ENCODE data around the gene GAL3ST2.

The GAL3ST2 gene

GRCh38 chr2:241848761-241849615 is 72.4 kb downstream of the GAL3ST2 start:
- DNase-seq = no peak

- no peak for DNase-seq
Measured at GRCh38 chr2:241849616-241850543, 73.3 kb downstream of the GAL3ST2 start.

GRCh38 chr2:241850544-241851324 is 74.1 kb downstream of the GAL3ST2 start:
- DNase-seq = peak; percentile 22

- DNase-seq = no peak
Measured at GRCh38 chr2:241851325-241852115, 74.9 kb downstream of the GAL3ST2 start.

- no peak for DNase-seq
Measured at GRCh38 chr2:241852116-241852980, 75.7 kb downstream of the GAL3ST2 start.

- no peak for DNase-seq
Measured at GRCh38 chr2:241852981-241853631, 76.5 kb downstream of the GAL3ST2 start.

Measured in retina (tissue), 1 donor.